ENCODE data around the gene MACC1.

DNA sequence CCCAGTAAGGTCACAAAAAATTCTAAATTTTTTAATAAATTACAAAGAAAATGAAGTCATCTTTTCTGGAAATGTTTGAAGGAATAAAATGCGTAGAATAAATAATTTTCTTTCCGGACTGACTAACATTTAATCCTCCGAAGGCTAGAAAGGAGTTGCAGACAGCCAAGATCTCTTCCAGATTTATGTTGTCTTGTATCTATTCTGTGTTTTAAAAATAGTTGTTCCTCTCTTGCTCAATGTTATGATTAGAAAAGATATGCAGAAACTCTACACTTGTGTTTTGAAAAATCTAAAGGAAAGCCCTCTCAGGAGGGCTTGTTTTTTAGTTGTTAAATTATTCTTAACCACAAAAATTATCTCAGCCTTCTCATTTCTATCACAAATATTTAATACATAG lies 70.7 kb downstream of the MACC1 start:
- TF ChIP-seq, protein P1, sequence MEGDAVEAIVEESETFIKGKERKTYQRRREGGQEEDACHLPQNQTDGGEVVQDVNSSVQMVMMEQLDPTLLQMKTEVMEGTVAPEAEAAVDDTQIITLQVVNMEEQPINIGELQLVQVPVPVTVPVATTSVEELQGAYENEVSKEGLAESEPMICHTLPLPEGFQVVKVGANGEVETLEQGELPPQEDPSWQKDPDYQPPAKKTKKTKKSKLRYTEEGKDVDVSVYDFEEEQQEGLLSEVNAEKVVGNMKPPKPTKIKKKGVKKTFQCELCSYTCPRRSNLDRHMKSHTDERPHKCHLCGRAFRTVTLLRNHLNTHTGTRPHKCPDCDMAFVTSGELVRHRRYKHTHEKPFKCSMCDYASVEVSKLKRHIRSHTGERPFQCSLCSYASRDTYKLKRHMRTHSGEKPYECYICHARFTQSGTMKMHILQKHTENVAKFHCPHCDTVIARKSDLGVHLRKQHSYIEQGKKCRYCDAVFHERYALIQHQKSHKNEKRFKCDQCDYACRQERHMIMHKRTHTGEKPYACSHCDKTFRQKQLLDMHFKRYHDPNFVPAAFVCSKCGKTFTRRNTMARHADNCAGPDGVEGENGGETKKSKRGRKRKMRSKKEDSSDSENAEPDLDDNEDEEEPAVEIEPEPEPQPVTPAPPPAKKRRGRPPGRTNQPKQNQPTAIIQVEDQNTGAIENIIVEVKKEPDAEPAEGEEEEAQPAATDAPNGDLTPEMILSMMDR (optimal IDR thresholded peaks at IDR 0.05 in 1 of 3, IDR thresholded peaks at IDR 0.05 in 1 of 3, conservative IDR thresholded peaks at IDR 0.05 in 1 of 3; ENCODE audit: extremely low read depth in 1 of 3, insufficient read depth in 2 of 3, low read length in 3 of 3), result no peak
- TF ChIP-seq EZH2 (IDR thresholded peaks at IDR 0.05; ENCODE audit: low read length), result no peak

Data from keratinocyte (primary cell).